MM.1S (cell line): ENCODE results near the gene SLX4IP.

Experiments used
- DNase-seq: peaks from one replicate; pipeline ENCODE4 v3.0.0-alpha.2; 2015
- H2AFZ ChIP-seq: fragments of 300-600 bp; sonication (generic); 2 replicates; pipeline ENCODE4 v1.6.0; 2016; ENCODE audit warnings: antibody characterized with exemption, low read length
- H3F3A ChIP-seq: fragments of 300-600 bp; sonication (generic); 2 replicates; pipeline ENCODE4 v1.6.1; 2016; ENCODE audit warnings: mild to moderate bottlenecking, antibody characterized with exemption, low read length, moderate library complexity, mixed read lengths; ENCODE audit not compliant: insufficient read depth
- H3K27ac ChIP-seq: fragments of 300-600 bp; sonication (generic); 2 replicates; pipeline ENCODE4 v1.5.1; 2016; ENCODE audit warnings: mild to moderate bottlenecking, low read length
- H3K27me3 ChIP-seq: fragments of 300-600 bp; sonication (generic); replicated peaks from 2 replicates; pipeline ENCODE4 v1.6.0; 2016; ENCODE audit warnings: low read length; ENCODE audit not compliant: insufficient read depth
- H3K36me3 ChIP-seq: fragments of 300-600 bp; sonication (generic); replicated peaks from 2 replicates; pipeline ENCODE4 v1.6.1; 2016; ENCODE audit warnings: mild to moderate bottlenecking, low read length, mixed read lengths; ENCODE audit not compliant: insufficient read depth
- H3K4me1 ChIP-seq: fragments of 300-600 bp; sonication (generic); 2 replicates; pipeline ENCODE4 v1.6.1; 2016; ENCODE audit warnings: low read length, mixed read lengths
- H3K4me2 ChIP-seq: fragments of 300-600 bp; sonication (generic); 2 replicates; pipeline ENCODE4 v1.6.0; 2016; ENCODE audit warnings: low read depth, low read length
- H3K4me3 ChIP-seq: fragments of 300-600 bp; sonication (generic); 2 replicates; pipeline ENCODE4 v1.5.1; 2016; ENCODE audit warnings: low read length, mixed read lengths
- H3K79me2 ChIP-seq: fragments of 300-600 bp; sonication (generic); 2 replicates; pipeline ENCODE4 v1.6.1; 2016; ENCODE audit warnings: mixed run types, low read length, mixed read lengths
- H3K9ac ChIP-seq: fragments of 300-600 bp; sonication (generic); 2 replicates; pipeline ENCODE4 v1.6.1; 2016; ENCODE audit warnings: low read length, mixed read lengths
- H3K9me2 ChIP-seq: fragments of 300-600 bp; sonication (generic); replicated peaks from 2 replicates; pipeline ENCODE4 v1.6.1; 2016; ENCODE audit warnings: mild to moderate bottlenecking, low read length, mixed read lengths; ENCODE audit not compliant: insufficient read depth
- H3K9me3 ChIP-seq: fragments of 300-600 bp; sonication (generic); replicated peaks from 2 replicates; pipeline ENCODE4 v1.6.1; 2016; ENCODE audit warnings: mild to moderate bottlenecking, low read length, mixed read lengths; ENCODE audit not compliant: insufficient read depth
- H4K20me1 ChIP-seq: fragments of 300-600 bp; sonication (generic); 2 replicates; pipeline ENCODE4 v1.6.1; 2016; ENCODE audit warnings: mild to moderate bottlenecking, low read length, moderate library complexity, mixed read lengths; ENCODE audit not compliant: insufficient read depth
- CTCF ChIP-seq: fragments of 300-600 bp; sonication (generic); IDR thresholded peaks from 2 replicates; pipeline ENCODE4 v1.5.1; 2016; ENCODE audit warnings: antibody characterized with exemption, low read length, mixed read lengths
- EZH2 ChIP-seq: fragments of 300-600 bp; sonication (generic); optimal IDR thresholded peaks from 2 replicates; pipeline ENCODE3; 2017; ENCODE audit warnings: low read depth, mild to moderate bottlenecking, antibody characterized with exemption, low read length, mixed read lengths
- EZH2phosphoT487 ChIP-seq: fragments of 300-600 bp; sonication (generic); IDR thresholded peaks from 2 replicates; pipeline ENCODE4 v1.6.1; 2018; ENCODE audit warnings: antibody characterized with exemption, low read length

SLX4IP gene

GRCh38 chr20:10596710-10597121 is 161.6 kb downstream of the SLX4IP start:
- DNase-seq: no peak
- Histone ChIP-seq H3K4me1 (no peaks in the 10 kb centered on the region), H4K20me1 (no peaks in the 10 kb centered on the region), H2AFZ (no peak overlapping the region), H3K36me3 (no peaks in the 10 kb centered on the region), H3F3A (no peaks in the 10 kb centered on the region), H3K4me2 (no peak overlapping the region), H3K79me2 (no peaks in the 10 kb centered on the region), H3K27ac (no peak overlapping the region), H3K9me3 (no peaks in the 10 kb centered on the region), H3K27me3 (no peaks in the 10 kb centered on the region), H3K9me2 (no peaks in the 10 kb centered on the region), H3K4me3 (no peak overlapping the region), H3K9ac (no peak overlapping the region)
- TF ChIP-seq CTCF (no peak), EZH2 (no peak), EZH2phosphoT487 (no peak)

- Histone ChIP-seq H3K4me2 (no peak overlapping the region), H3K9me2 (no peaks in the 10 kb centered on the region), H3K4me3 (no peak overlapping the region), H3K9me3 (no peaks in the 10 kb centered on the region), H3K27me3 (no peaks in the 10 kb centered on the region), H3K79me2 (no peaks in the 10 kb centered on the region), H3K36me3 (no peaks in the 10 kb centered on the region), H3F3A (no peaks in the 10 kb centered on the region), H2AFZ (no peak overlapping the region), H3K27ac (no peak overlapping the region), H4K20me1 (no peaks in the 10 kb centered on the region), H3K4me1 (no peaks in the 10 kb centered on the region), H3K9ac (no peak overlapping the region)
- DNase-seq: no peak
- TF ChIP-seq CTCF (no peak), EZH2 (no peak), EZH2phosphoT487 (no peak)
Measured at GRCh38 chr20:10597637-10598036, 162.5 kb downstream of the SLX4IP start.

- no peaks in the 10 kb centered on the region for H3K4me1 ChIP-seq
- no peaks in the 10 kb centered on the region for H3F3A ChIP-seq
- no peak overlapping the region for H3K4me2 ChIP-seq
- no peaks in the 10 kb centered on the region for H3K9me2 ChIP-seq
- no peaks in the 10 kb centered on the region for H3K36me3 ChIP-seq
- H3K9me3 ChIP-seq: no peaks in the 10 kb centered on the region
- H3K9ac ChIP-seq: no peak overlapping the region
- no peaks in the 10 kb centered on the region for H4K20me1 ChIP-seq
- no peak overlapping the region for H3K4me3 ChIP-seq
- DNase-seq: no peak
- H2AFZ ChIP-seq: no peak overlapping the region
- TF ChIP-seq CTCF (no peak), EZH2phosphoT487 (no peak), EZH2 (no peak)
- no peaks in the 10 kb centered on the region for H3K79me2 ChIP-seq
- H3K27ac ChIP-seq: no peak overlapping the region
- no peaks in the 10 kb centered on the region for H3K27me3 ChIP-seq
Measured at GRCh38 chr20:10602221-10602871, 167.2 kb downstream of the SLX4IP start.
